ENCODE results near the gene CFAP54. TPM values are rescaled to one million over a fixed set of nuclear protein-coding genes. Genes with fewer than 3 reads are reported as not detected.

Gene CFAP54
- total RNA-seq, 1 experiment from 2014 or later: 0.09 TPM

DNA sequence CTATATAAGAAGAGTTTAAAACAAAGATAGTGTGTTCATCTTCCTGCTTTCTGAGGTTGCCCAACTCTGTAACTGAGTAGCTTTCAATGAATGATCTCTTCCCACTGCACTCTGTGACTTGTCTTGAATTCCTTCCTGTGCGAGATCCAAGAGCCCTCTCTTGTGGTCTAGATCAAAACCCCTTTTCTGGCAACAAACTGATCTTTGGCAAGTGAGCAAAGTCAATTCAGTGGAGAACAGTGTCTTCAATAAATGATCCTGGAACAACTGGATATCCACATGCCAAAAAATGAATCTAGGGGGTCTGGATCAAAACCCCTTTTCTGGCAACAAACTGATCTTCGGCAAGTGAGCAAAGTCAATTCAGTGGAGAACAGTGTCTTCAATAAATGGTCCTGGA, 8.5 kb downstream of the CFAP54 start:
- Mint-ChIP-seq H3K4me3 (no peak overlapping the region), H3K4me1 (peaks cover 12% of the 10 kb centered on the region), H3K36me3 (peaks cover 3% of the 10 kb centered on the region; the same call in 1 of the 2 replicates), H3K27ac (no peak overlapping the region), H3K9me3 (peaks cover 12% of the 10 kb centered on the region), H3K27me3 (ENCODE audit: low read depth) (peaks cover 3% of the 10 kb centered on the region; the same call in 1 of the 2 replicates)
- ChIA-PET POLR2A (no interaction called here), CTCF (no interaction called here)
- ATAC-seq (no peak), DNase-seq (ENCODE audit: low spot score) (no peak)
- TF ChIP-seq EMX1 (CRISPR knock-in tag; IDR thresholded peaks at IDR 0.05): no peak
- no peak for TF ChIP-seq ZNF416 (CRISPR knock-in tag; IDR thresholded peaks at IDR 0.05)
- TF ChIP-seq, protein P1, sequence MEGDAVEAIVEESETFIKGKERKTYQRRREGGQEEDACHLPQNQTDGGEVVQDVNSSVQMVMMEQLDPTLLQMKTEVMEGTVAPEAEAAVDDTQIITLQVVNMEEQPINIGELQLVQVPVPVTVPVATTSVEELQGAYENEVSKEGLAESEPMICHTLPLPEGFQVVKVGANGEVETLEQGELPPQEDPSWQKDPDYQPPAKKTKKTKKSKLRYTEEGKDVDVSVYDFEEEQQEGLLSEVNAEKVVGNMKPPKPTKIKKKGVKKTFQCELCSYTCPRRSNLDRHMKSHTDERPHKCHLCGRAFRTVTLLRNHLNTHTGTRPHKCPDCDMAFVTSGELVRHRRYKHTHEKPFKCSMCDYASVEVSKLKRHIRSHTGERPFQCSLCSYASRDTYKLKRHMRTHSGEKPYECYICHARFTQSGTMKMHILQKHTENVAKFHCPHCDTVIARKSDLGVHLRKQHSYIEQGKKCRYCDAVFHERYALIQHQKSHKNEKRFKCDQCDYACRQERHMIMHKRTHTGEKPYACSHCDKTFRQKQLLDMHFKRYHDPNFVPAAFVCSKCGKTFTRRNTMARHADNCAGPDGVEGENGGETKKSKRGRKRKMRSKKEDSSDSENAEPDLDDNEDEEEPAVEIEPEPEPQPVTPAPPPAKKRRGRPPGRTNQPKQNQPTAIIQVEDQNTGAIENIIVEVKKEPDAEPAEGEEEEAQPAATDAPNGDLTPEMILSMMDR (IDR thresholded peaks at IDR 0.05): no peak
- TF ChIP-seq, protein P2, sequence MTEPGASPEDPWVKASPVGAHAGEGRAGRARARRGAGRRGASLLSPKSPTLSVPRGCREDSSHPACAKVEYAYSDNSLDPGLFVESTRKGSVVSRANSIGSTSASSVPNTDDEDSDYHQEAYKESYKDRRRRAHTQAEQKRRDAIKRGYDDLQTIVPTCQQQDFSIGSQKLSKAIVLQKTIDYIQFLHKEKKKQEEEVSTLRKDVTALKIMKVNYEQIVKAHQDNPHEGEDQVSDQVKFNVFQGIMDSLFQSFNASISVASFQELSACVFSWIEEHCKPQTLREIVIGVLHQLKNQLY (CRISPR knock-in tag; IDR thresholded peaks at IDR 0.05): no peak
- no peak for TF ChIP-seq ZNF263 (CRISPR knock-in tag; IDR thresholded peaks at IDR 0.05; ENCODE audit: low read depth)

DNA sequence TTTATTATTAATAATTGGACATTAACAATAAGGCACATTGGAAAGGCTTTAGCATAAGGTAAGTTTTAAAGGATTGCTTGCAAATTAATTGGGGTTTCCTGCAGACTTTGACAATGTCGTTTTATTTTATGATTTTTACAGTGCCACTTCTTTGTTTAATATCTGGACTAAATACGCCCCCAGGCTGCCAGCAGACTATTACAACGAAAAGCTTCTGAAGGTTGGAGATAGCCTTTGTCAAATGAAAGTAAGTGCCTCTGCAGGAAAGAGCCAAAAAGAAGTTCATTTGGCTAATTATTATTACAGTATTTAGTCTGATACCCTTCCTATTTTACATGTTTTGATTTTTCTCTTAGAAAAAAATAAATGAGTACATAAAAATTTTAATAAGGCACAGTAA, 11.3 kb downstream of the CFAP54 start:
- ATAC-seq (no peak), DNase-seq (ENCODE audit: low spot score) (no peak)
- no peak overlapping the region for H3K27ac Mint-ChIP-seq
- peaks cover 12% of the 10 kb centered on the region for H3K4me1 Mint-ChIP-seq
- POLR2A ChIA-PET: no interaction called here
- H3K27me3 Mint-ChIP-seq (ENCODE audit: low read depth): peaks cover 3% of the 10 kb centered on the region; the same call in 1 of the 2 replicates
- CTCF ChIA-PET: no interaction called here
- H3K9me3 Mint-ChIP-seq: peaks cover 12% of the 10 kb centered on the region
- no peak overlapping the region for H3K4me3 Mint-ChIP-seq
- H3K36me3 Mint-ChIP-seq: peaks cover 3% of the 10 kb centered on the region; the same call in 1 of the 2 replicates
- TF ChIP-seq, protein P3, sequence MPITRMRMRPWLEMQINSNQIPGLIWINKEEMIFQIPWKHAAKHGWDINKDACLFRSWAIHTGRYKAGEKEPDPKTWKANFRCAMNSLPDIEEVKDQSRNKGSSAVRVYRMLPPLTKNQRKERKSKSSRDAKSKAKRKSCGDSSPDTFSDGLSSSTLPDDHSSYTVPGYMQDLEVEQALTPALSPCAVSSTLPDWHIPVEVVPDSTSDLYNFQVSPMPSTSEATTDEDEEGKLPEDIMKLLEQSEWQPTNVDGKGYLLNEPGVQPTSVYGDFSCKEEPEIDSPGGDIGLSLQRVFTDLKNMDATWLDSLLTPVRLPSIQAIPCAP (CRISPR knock-in tag; IDR thresholded peaks at IDR 0.05): no peak
- TF ChIP-seq, protein P4, sequence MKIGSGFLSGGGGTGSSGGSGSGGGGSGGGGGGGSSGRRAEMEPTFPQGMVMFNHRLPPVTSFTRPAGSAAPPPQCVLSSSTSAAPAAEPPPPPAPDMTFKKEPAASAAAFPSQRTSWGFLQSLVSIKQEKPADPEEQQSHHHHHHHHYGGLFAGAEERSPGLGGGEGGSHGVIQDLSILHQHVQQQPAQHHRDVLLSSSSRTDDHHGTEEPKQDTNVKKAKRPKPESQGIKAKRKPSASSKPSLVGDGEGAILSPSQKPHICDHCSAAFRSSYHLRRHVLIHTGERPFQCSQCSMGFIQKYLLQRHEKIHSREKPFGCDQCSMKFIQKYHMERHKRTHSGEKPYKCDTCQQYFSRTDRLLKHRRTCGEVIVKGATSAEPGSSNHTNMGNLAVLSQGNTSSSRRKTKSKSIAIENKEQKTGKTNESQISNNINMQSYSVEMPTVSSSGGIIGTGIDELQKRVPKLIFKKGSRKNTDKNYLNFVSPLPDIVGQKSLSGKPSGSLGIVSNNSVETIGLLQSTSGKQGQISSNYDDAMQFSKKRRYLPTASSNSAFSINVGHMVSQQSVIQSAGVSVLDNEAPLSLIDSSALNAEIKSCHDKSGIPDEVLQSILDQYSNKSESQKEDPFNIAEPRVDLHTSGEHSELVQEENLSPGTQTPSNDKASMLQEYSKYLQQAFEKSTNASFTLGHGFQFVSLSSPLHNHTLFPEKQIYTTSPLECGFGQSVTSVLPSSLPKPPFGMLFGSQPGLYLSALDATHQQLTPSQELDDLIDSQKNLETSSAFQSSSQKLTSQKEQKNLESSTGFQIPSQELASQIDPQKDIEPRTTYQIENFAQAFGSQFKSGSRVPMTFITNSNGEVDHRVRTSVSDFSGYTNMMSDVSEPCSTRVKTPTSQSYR (CRISPR knock-in tag; IDR thresholded peaks at IDR 0.05): no peak
- TF ChIP-seq ETV6 (CRISPR knock-in tag; IDR thresholded peaks at IDR 0.05) (no peak), ZNF671 (CRISPR knock-in tag; IDR thresholded peaks at IDR 0.05) (no peak), GABPB1 (CRISPR knock-in tag; IDR thresholded peaks at IDR 0.05) (no peak), NFYB (CRISPR knock-in tag; conservative IDR thresholded peaks at IDR 0.05; ENCODE audit: low read depth) (no peak), TCF7 (CRISPR knock-in tag; IDR thresholded peaks at IDR 0.05; ENCODE audit: low read depth) (no peak), SMAD3 (CRISPR knock-in tag; IDR thresholded peaks at IDR 0.05; ENCODE audit: borderline replicate concordance) (no peak), RORB (CRISPR knock-in tag; IDR thresholded peaks at IDR 0.05) (no peak), HMGA2 (CRISPR knock-in tag; IDR thresholded peaks at IDR 0.05) (no peak), ZNF317 (CRISPR knock-in tag; IDR thresholded peaks at IDR 0.05; ENCODE audit: borderline replicate concordance, low read depth) (no peak), NR1H2 (CRISPR knock-in tag; IDR thresholded peaks at IDR 0.05) (no peak)
- TF ChIP-seq, protein P5, sequence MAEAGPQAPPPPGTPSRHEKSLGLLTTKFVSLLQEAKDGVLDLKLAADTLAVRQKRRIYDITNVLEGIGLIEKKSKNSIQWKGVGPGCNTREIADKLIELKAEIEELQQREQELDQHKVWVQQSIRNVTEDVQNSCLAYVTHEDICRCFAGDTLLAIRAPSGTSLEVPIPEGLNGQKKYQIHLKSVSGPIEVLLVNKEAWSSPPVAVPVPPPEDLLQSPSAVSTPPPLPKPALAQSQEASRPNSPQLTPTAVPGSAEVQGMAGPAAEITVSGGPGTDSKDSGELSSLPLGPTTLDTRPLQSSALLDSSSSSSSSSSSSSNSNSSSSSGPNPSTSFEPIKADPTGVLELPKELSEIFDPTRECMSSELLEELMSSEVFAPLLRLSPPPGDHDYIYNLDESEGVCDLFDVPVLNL (CRISPR knock-in tag; IDR thresholded peaks at IDR 0.05; ENCODE audit: borderline replicate concordance, low read depth): no peak
- TF ChIP-seq, protein P6, sequence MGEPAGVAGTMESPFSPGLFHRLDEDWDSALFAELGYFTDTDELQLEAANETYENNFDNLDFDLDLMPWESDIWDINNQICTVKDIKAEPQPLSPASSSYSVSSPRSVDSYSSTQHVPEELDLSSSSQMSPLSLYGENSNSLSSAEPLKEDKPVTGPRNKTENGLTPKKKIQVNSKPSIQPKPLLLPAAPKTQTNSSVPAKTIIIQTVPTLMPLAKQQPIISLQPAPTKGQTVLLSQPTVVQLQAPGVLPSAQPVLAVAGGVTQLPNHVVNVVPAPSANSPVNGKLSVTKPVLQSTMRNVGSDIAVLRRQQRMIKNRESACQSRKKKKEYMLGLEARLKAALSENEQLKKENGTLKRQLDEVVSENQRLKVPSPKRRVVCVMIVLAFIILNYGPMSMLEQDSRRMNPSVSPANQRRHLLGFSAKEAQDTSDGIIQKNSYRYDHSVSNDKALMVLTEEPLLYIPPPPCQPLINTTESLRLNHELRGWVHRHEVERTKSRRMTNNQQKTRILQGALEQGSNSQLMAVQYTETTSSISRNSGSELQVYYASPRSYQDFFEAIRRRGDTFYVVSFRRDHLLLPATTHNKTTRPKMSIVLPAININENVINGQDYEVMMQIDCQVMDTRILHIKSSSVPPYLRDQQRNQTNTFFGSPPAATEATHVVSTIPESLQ (CRISPR knock-in tag; IDR thresholded peaks at IDR 0.05): no peak
- TF ChIP-seq, protein P7, sequence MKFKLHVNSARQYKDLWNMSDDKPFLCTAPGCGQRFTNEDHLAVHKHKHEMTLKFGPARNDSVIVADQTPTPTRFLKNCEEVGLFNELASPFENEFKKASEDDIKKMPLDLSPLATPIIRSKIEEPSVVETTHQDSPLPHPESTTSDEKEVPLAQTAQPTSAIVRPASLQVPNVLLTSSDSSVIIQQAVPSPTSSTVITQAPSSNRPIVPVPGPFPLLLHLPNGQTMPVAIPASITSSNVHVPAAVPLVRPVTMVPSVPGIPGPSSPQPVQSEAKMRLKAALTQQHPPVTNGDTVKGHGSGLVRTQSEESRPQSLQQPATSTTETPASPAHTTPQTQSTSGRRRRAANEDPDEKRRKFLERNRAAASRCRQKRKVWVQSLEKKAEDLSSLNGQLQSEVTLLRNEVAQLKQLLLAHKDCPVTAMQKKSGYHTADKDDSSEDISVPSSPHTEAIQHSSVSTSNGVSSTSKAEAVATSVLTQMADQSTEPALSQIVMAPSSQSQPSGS (CRISPR knock-in tag; IDR thresholded peaks at IDR 0.05; ENCODE audit: borderline replicate concordance, low read depth): no peak
- TF ChIP-seq, protein P8, sequence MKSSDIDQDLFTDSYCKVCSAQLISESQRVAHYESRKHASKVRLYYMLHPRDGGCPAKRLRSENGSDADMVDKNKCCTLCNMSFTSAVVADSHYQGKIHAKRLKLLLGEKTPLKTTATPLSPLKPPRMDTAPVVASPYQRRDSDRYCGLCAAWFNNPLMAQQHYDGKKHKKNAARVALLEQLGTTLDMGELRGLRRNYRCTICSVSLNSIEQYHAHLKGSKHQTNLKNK (CRISPR knock-in tag; IDR thresholded peaks at IDR 0.05): no peak
